HL-60 (cell line): ENCODE data around the gene PRKCE.

Source experiments
- POLR2AphosphoS5 ChIP-seq: IDR thresholded peaks from 2 replicates; pipeline ENCODE4 v1.6.1; 2012; ENCODE audit warnings: low read depth
- TF ChIP-seq, protein P1 (sequence below): IDR thresholded peaks from one replicate; pipeline ENCODE4 v1.5.1; 2011; ENCODE audit warnings: low read length, control low read depth, inconsistent platforms; ENCODE audit not compliant: insufficient read depth
- TF ChIP-seq, protein P2 (sequence below): IDR thresholded peaks from 2 replicates; pipeline ENCODE4 v1.6.1; 2012; ENCODE audit warnings: low read depth; ENCODE audit not compliant: insufficient replicate concordance

DNA sequence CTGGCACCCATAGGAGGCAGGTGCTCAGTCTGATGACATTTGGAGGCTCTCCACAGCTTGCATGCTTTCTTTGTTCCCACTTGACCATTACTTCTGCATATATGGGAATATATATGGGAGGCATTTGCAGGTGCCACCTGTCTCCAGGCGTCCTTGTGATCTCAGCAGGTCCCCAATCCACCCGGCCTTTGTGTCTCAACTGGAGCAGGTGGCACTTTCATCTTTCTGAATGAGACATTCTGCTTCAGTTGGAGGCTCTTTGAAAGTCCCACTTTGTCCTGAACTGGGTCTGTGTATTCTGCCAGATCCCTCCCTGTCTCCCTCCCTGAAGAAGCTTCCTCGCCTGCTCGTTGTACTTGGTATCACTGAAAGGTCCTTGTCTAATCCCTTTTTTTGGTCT is 327.6 kb downstream of the PRKCE start:
- TF ChIP-seq, protein P1, sequence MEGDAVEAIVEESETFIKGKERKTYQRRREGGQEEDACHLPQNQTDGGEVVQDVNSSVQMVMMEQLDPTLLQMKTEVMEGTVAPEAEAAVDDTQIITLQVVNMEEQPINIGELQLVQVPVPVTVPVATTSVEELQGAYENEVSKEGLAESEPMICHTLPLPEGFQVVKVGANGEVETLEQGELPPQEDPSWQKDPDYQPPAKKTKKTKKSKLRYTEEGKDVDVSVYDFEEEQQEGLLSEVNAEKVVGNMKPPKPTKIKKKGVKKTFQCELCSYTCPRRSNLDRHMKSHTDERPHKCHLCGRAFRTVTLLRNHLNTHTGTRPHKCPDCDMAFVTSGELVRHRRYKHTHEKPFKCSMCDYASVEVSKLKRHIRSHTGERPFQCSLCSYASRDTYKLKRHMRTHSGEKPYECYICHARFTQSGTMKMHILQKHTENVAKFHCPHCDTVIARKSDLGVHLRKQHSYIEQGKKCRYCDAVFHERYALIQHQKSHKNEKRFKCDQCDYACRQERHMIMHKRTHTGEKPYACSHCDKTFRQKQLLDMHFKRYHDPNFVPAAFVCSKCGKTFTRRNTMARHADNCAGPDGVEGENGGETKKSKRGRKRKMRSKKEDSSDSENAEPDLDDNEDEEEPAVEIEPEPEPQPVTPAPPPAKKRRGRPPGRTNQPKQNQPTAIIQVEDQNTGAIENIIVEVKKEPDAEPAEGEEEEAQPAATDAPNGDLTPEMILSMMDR = no peak
- no peak for TF ChIP-seq POLR2AphosphoS5
- TF ChIP-seq, protein P2, sequence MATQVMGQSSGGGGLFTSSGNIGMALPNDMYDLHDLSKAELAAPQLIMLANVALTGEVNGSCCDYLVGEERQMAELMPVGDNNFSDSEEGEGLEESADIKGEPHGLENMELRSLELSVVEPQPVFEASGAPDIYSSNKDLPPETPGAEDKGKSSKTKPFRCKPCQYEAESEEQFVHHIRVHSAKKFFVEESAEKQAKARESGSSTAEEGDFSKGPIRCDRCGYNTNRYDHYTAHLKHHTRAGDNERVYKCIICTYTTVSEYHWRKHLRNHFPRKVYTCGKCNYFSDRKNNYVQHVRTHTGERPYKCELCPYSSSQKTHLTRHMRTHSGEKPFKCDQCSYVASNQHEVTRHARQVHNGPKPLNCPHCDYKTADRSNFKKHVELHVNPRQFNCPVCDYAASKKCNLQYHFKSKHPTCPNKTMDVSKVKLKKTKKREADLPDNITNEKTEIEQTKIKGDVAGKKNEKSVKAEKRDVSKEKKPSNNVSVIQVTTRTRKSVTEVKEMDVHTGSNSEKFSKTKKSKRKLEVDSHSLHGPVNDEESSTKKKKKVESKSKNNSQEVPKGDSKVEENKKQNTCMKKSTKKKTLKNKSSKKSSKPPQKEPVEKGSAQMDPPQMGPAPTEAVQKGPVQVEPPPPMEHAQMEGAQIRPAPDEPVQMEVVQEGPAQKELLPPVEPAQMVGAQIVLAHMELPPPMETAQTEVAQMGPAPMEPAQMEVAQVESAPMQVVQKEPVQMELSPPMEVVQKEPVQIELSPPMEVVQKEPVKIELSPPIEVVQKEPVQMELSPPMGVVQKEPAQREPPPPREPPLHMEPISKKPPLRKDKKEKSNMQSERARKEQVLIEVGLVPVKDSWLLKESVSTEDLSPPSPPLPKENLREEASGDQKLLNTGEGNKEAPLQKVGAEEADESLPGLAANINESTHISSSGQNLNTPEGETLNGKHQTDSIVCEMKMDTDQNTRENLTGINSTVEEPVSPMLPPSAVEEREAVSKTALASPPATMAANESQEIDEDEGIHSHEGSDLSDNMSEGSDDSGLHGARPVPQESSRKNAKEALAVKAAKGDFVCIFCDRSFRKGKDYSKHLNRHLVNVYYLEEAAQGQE = no peak
